ENCODE results near the gene RNF208.

The RNF208 gene

DNA sequence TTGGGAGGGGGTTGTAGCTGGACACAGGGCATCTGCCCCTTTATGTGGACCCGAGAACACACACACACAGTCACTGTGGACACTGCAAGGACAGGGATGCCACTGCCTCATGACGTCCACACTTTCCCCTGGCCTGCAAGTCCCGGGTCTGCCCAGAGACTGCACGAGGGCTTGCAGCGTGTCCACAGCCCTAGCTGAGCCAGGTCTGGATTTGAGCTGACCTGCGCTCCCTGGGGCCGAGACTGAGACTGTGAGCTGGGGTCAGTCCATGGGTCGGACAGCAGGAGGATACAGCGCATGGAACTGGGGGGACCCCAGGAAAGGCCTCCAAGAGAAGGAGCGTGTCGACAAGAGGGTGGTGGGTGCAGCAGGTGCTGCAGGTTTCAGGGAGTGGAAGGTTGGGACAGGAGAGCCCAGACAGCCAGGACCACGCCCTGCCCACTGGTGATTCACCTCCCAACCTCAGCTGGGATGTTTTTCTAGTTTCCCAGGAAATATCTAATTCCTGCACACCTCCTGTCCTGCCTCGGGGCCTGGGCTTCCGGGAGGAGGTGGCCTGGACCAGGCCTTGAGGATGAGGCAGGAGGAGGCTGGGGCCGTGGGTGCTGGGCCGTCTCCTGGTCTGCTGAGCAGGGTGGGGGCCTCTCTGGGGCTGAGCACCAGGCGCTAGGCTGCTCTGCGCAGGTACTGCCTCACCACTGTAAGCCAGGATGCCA, 4.5 kb upstream of the RNF208 start:
- no peak for DNase-seq

DNA sequence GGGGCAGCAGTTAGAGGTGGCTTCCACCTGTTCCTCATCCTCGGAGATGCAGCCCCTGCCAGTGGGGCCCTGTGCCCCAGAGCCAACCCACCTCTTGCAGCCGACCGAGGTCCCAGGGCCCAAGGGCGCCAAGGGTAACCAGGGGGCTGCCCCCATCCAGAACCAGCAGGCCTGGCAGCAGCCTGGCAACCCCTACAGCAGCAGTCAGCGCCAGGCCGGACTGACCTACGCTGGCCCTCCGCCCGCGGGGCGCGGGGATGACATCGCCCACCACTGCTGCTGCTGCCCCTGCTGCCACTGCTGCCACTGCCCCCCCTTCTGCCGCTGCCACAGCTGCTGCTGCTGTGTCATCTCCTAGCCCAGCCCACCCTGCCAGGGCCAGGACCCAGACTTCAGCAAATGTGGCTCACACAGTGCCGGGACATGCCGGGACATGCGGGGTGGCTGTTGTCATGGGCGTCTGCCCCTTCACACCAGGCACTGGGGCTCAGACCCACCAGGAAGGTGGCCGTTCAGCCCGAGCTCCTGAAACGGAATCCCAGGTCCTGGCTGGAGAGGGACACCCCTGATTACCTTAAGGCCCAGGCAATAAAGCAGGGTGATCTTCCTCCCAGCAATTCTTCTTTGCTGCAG, 3.8 kb upstream of the RNF208 start:
- DNase-seq: no peak

DNA sequence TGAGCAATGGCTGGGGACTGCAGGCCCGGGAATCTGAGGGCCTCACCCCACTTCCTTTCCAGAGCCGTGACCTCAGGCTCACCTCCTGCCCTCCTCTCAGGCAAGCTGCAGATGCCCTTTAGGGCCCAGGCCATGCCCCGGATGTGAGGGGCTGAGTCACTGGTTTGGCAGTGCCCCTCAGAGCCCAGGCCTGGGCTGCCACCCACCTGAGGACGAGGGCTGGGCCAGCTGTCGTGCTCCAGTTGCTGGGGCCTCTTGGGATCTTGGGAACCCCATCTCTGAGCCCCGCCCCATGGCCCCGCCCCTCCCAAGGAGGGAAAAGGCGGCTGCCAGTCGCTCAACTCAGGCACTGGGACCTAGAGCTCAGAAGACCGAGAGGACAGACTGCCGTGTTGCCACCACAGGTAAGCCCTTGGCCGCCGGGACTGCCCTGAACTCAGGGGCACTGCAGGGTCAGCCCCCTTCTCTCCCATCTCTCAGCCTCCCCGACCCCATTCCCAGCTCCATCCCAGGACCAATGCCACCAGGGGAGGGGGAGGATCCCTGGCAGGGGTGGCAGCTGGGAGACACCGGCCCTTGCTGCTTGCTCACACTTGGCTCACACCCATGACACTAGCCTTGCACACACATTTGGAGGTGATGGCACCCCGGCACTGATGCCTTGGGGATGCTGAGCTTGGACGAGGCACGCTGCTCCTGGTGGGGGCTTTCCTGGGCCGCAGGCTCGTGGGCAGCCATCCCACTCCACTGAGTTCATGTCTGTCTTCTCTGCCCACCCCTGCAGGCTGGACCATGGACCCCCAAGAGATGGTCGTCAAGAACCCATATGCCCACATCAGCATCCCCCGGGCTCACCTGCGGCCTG, 3.0 kb upstream of the RNF208 start, which contains the start of gene CYSRT1:
TSS of gene CYSRT1 (plus strand) at position 345 of the 865 bp plus-strand sequence. CDS start at position 793, 448 bp downstream.
- no peak for DNase-seq

DNA sequence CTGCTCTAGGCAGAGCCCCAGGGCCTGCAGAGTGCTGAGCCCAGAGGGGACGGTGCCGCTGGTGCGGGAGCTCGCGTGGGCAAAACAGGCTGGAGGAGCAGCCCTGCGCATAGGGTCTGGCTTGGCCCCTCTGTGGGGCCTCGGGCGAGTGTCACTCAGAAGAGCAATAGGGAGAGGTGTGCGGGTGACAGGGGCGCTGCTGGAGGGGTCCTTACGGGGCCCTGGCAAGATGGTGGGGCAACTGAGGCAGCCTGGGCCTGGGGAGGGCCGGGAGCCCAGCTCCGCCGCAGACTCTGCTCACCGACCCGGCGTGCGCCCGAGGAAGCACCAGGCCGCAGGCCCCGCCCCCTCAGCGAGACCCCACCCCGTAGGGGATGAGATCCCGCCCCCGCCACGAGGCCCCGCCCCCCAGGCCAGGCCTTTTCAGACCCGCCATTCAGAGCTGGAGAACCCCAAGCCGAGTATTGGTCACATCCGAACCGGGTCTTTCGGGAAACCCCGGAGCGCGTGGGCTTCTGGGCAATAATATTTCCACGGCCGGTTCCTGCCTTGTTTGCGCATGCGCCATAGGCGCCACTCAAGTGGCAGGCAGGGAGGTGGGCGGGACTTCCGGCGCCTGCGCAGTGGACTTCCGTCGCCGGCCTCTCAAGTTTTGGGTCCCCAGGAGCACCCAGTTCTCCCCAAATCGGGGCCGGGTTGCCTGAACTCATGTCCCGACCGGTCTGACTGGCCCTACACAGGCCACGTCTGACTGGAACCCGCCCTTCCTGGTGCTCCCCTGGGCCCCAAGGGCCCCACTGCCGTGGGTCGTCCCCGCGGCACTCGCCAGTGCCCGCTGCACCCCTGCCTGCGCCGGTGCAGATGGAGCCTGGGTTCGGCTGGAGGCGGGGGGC, 1.3 kb upstream of the RNF208 start:
- peak; percentile 99 for DNase-seq

DNA sequence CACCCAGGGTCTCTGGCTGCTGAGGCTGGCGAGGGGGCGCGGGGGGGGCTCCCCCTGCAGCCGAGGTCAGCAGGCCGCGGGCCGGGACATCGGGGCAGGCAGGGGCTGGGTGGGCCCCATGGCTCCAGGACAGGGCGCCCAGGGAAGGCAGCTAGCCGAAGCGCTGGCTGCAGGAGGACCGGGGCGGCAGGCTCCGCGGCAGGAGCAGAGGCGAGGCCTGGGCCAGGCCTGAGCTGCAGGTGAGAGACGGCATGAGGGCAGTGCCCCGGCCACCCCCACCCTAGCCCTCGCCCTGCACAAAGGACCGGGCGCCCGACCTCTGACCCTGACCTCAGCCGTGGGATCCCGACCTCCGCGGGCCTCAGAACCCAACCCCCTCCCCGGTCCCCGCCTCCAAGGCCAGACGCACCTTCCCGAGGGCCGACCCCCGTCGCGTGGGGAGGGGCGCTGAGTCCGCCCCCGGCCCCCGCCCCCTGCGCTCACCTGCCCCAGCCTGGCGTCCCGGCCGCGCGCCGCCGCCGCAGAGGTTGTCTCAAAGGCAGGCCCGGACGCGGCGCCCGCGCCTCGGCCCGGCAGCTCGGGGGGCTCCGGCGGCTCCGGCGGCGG, 431 bp downstream of the RNF208 start:
- DNase-seq: no peak

DNA sequence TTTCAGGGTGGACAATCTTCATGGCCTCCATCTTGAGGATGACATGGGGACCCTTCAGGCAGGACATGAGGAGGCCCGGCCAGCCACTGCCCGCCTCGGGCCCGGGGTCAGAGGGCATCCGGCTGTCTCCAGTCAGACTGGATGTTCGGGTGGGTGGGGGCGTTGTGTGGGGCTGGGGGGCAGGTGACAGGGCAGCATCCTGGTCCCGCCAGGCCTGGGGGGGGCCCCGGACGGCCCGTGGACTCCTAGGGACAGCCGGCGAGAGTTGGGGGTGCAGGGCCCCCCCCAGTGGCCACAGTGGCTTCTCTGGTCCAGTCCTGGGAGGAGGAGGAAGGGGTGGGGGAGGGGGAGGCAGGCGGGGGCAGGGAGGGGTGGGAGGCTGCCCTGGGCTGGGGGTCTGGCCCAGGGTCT, 940 bp downstream of the RNF208 start:
- DNase-seq: no peak

DNA sequence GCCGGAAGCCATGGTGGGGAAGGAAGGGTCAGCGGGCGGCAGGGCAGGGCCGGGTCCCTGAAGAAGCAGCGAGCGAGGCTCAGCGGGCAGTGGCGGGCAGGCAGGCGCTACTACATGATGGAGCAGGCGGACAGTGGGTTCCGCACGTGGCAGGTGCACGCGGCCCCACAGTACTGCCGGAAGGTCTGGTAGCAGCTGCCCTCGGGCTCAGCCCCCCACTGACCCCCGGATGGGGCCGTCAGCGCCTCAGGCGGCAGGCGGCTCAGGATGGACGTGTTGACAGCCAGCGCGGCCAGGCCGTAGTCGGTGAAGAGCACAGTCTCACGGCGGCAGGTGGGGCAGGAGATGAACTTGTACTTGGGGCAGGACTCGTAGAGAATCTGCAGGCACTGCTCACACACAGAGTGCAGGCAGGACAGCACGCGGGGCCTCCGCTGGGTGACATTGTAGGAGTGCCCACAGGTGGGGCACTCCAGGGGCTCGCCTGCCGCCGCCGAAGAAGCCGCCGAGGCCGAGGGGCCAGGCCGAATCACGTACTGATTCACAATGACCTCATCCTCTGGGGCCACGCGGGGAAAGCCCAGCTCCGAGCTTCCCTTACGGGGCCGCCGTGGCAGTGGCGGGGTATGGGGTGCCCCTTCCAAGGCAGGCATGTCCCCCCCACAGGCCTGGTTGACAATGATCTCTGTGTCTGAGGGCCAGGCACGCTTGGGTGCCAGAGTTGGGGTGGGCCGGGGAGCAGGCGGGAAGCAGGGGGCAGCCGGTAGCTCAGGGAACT, 1.5 kb downstream of the RNF208 start:
- DNase-seq: no peak

DNA sequence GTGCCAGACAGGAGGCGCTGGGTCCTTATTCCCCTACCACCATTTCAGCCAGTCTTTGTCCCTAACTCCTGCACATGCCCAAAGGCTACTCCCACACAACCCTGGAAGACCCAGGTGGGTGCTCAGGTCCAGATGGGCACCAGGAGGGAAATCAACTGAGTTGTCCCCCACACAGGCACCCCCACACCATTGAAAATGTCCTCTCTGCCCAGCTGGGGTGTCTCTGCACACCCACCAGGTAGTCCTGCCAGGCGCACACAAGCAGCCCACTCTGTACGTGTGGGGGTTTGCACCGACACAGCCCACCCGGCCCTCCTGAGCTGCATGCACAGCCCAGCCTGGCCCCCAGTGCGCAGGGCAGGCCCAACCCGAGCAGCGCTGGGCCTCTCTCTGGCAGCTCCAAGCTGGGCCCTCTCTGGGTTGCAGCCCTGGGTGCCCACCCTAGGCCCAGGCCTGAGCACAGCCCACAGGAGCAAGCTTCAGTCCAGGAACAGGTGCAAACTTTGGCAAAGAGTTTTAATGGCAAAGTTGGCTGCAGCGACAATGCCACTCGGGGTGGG, 2.2 kb downstream of the RNF208 start:
- no peak for DNase-seq

DNA sequence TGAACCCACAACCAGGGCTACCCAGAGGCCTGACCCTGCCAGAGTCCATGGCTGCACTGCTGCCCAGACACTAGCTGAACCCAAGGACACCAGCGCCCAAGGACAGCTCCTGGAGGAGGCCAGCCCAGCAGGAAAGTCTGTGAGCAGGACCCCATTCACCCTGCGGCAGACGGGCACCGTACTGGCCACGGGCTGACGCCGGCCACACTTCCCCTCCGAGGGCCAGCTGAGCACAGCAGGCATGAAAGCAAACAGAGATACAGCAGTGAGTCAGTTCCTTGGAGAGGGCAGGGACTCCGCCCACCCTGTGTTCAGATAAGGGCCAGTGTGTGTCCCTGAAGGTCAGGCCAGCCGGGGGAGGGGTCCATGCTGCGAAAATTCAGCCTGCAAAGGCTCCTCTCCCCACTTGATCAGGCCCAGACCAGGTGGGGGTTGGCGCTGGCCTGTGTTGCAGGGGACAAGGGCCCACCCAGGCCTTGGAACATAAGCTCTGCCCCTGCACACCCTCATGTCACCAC, 3.2 kb downstream of the RNF208 start:
- DNase-seq: no peak

DNA sequence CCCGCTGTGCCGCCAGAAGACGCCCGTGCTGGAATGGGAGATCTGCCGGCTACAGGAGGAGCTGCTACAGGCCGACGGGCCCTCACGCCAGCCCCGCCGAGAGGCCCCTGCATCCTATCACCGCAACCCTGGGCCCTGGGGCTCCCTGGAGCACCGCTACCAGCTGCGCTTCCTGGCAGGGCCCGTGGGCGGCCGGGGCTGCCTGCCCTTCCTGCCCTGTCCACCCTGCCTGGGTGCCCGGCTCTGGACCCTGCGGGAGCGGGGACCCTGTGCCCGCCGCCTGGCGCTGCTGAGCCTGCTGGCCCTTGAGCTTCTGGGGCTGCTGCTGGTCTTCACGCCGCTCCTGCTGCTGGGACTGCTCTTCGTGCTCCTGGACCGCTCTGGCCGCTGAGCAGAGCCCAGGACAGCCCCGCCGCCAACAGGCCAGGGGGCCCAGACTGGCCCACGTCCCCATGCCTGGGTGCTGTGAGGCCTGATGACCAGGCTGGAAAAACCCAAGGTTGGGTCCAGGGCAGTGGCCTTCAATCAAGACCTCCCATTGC, 3.8 kb downstream of the RNF208 start:
- DNase-seq: no peak

DNA sequence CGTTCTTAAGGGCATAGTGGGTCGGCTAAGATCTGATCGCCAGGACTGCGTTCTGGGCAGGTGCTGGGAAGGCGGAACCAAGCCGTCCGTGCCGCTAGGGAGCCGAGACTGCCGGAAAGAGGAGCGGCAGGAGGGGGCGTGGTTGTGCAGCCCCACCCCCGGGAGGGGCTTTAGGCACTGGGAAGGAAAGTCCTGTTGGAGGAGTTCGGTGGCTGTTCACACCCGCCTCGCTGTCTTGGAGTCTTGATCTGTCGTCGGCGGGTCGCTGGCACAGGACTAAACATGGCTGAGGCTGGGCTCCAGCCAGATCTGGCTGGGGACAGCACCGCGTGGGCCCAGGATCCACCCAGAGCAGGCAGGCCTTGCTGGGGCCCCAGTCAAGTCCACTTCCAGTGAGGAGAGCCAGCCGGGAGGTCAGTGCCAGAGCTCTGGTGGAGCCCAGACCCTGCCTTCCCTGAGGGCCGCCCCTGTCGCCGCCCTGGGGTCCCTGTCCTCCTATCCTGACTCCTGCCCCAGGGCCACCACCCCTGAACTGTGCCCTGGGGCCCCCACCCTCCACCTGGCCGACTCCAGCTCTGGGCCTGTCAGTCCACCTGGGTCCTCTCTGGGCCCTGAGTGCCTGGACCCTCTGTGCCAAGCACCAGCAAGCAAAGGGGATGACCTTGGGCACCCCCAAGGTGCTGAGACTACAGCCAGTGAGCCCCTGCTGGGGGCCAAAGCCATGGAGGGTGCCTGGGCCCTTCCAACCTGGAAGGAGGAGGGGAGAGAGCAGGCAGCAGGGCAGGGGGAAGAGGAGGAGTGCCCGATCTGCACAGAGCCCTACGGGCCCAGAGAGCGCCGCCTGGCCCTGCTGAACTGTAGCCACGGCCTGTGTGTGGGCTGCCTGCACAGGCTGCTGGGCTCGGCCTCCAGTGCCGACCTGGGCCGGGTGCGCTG, 4.5 kb downstream of the RNF208 start:
- no peak for DNase-seq

DNA sequence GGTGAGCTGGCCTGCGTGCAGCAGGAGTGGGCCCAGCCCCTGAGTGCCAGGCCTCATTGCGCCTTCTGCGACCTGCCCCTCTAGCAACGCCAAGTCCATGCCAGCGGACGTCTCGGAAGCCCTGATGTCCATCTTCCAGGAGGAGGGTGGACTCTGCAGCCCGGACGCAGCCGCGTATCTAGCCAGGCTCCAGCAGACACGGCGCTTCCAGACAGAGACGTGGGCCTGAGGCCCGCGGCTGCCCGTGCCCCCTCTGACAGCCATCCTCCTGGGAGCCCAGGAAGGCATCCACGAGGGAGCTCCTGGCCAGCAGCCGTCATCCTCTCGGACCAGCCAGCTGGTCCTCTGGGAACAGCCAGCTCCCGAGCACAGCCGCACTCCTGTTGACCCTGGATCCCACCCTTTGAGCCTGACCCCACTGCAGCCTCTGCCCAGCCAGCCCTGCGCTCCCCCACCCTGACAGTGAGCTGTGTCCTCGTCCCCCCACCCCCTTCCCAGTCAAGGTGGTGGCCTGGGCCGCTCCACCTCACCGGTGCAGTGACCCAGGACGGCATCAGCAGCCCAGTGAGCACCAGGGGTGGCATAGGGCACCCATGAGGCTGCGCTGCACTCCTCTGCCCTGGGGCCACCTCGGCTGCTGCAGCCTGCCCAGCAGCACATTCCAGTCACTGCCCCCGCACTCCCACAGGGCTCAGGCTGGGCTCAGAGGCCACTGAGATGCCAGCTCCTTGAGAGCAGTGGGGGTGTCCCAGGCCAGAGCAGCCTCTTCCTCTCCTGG, 5.7 kb downstream of the RNF208 start:
- DNase-seq: no peak

DNA sequence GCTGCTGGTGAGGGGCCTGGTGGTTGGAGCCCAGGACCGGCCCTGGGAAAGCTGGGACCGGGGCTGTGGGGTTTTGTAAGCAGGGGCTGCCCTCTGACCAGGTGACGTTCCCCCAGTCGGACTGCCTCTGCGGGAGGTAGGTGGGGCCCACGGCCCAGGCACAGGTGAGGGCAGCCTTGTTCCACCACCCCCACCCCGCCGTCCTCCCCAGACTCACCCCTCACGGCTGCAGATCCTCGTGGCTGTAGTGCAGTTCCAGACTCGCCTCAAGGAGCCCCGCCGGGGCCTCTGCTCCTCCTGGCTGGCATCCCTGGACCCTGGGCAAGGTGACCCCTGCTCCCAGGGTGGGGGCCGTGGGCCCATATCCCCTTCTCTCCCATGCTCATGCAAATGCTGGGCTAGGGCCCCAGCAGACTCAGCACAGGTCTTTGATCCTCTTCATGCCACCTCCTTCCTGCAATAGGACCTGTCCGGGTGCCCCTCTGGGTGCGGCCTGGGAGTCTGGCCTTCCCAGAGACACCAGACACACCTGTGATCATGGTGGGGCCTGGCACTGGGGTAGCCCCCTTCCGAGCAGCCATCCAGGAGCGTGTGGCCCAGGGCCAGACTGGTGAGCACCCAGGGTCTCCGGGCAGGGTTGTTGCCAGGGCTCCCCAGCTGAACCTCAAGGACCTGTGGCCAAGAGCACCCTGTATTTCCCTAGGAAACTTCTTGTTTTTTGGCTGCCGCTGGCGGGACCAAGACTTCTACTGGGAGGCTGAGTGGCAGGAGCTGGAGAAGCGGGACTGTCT, 6.6 kb downstream of the RNF208 start:
- no peak for DNase-seq

DNA sequence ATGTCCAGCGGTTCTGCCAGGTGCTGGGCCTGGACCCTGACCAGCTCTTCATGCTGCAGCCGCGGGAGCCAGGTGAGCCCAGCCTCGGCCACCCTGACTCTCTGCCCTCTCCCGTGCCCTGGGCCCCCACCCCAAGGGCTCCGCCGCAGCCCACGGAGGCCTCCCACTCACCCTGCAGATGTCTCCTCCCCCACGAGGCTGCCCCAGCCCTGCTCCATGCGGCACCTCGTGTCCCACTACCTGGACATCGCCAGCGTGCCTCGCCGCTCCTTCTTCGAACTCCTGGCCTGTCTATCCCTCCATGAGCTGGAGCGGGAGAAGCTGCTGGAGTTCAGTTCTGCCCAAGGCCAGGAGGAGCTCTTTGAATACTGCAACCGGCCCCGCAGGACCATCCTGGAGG, 7.4 kb downstream of the RNF208 start:
- DNase-seq: no peak

DNA sequence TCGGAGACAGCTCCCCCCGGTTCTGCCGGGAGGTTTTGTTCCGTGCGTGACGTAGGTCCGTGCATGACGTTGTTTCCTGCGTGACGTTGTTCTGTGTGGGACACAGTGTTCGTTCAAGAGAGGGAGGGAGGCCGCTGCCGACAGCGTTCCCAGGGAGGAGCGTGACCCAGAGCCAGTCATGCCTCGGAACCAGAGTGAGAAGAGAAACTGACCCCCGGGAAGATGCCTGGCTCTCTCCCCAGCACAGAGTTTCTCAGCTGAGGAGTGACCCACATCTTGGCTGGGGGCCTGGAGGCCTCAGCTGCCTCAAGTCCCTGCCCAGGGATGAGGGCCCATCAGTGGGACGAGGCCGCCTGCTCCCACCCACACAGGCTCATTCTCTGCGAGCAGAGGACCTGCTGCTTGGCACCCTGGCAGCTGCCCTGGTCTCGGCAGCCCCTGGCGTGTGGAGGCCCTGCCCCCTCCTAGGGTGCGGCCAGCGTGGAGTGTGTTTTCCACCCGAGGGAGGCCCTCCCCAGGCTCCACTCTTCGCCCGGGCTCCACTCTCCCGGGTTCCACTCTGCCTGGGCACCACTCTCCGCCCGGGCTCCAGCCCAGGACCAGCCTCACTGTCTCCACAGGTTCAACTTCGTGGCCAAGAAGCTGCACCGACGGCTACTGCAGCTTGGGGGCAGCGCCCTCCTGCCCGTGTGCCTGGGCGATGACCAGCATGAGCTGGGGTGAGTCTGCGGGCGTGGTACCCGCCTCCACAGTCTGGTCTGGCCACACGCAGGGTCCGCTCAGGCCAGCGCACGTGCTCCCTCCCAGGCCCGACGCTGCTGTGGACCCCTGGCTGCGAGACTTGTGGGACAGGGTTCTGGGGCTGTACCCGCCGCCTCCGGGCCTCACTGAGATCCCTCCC, 8.6 kb downstream of the RNF208 start:
- no peak for DNase-seq

DNA sequence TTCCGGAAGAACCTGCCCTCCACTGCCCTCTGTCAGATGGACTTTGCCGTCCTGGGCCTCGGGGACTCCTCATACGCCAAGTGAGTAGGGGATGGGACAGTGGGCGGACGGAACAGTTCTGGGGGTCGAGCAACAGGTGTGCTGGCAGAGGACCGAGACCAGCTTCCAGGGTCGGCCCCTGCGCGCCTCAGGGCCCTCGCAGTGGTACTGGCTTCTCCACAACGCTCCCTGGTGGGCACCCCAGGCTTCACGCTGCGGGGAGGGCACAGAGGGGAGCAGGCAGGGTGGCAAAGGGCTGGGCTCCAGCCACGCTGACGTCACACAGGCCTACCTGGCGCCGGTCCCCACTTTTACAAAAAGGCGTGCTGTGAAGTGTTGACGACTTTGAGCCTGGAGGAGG, 9.5 kb downstream of the RNF208 start:
- no peak for DNase-seq

DNA sequence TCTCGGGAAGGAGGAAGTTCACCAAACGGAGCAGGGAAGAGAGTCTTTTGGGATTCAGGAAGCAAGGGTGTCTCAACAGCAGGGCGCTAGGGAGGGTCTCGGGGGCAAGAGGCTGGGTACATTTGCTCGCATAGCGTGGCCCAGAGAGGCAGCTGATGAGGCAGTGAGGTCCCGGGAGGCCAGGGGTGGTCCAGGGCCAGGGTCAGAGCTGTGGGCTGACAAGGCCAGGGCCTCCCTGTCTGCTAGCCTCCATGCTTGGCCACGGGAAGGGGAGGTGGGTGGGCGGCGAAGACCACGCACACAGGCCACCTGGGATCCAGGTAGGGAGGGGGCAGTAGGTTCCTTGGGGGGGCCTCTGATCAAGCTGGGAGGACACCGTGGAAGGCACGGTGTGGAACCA, 10.5 kb downstream of the RNF208 start:
- DNase-seq: no peak
